HepG2 (cell line): ENCODE results near the gene RHBG. TPM values are rescaled to one million over a fixed set of nuclear protein-coding genes. Genes with fewer than 3 reads are reported as not detected.

ENCODE experiments used
- ATAC-seq: fragments of 200-7000 bp; cut with Tn5 transposase; 3 replicates; pipeline ENCODE4 v1.9.1; 2020; ENCODE audit warnings: mild to moderate bottlenecking, moderate library complexity
- BruUV-seq: library from RNA; stranded (reverse); fragments of 400-500 nt; replicated peaks from 2 replicates; lab custom pipeline; 2021; lab: Mats Ljungman, UMichigan
- CTCF ChIA-PET: fragments of 300-600 bp; formaldehyde crosslinking; extraction: SDS; loops from one replicate; lab custom pipeline; 2021; ENCODE audit warnings: low total read pairs, inconsistent platforms, low intra/inter-chr PET ratio; lab: Yijun Ruan, JAX
- POLR2A ChIA-PET: fragments of 350-600 bp; sonication (Branson Sonifier 250); formaldehyde crosslinking; loops from one replicate; lab custom pipeline; 2020; ENCODE audit warnings: antibody characterized with exemption, inconsistent platforms; lab: Yijun Ruan, JAX
- DNase-seq: peaks from one replicate; pipeline ENCODE4 v3.0.0-alpha.2; 2015; ENCODE audit warnings: low spot score
- FAIRE-seq: peaks from 3 replicates; lab custom pipeline; 2011; peaks lifted over from hg19 to GRCh38; lab: Jason Lieb, UNC
- H2AFZ ChIP-seq: one replicate; pipeline ENCODE4 v1.6.1; 2011; ENCODE audit warnings: low read length, inconsistent platforms
- H3K27ac ChIP-seq: fragments of 300-600 bp; 3 replicates; pipeline ENCODE4 v1.8.0; 2011; ENCODE audit warnings: mixed run types, mild to moderate bottlenecking, mixed read lengths, low read length, inconsistent platforms; ENCODE audit not compliant: insufficient read depth; ENCODE audit errors: extremely low read length
- H3K27me3 ChIP-seq, 2 experiments: fragments of 200-600 bp in 1 of 2; 2 replicates in 1 of 2; 3 replicates in 1 of 2; pipeline versions ENCODE4 v1.6.0 to v1.8.0; 2011; ENCODE audit warnings: low read length in 2 of 2, mild to moderate bottlenecking in 2 of 2, moderate library complexity in 2 of 2, inconsistent platforms in 1 of 2; ENCODE audit not compliant: insufficient read depth in 2 of 2, control insufficient read depth in 1 of 2
- H3K36me3 ChIP-seq, 2 experiments: fragments of 200-600 bp in 1 of 2; replicated peaks in 1 of 2; 2 replicates in 1 of 2; 3 replicates in 1 of 2; pipeline versions ENCODE4 v1.5.1 to v1.8.0; 2011; ENCODE audit warnings: low read length in 2 of 2, inconsistent platforms in 1 of 2; ENCODE audit not compliant: insufficient read depth in 2 of 2, control insufficient read depth in 1 of 2
- H3K4me1 ChIP-seq: 2 replicates; pipeline ENCODE4 v1.5.1; 2012; ENCODE audit warnings: low read length, inconsistent platforms; ENCODE audit not compliant: insufficient read depth
- H3K4me2 ChIP-seq: 2 replicates; pipeline ENCODE4 v1.6.0; 2011; ENCODE audit warnings: low read depth, low read length, inconsistent platforms
- H3K4me3 ChIP-seq, 3 experiments: fragments of 200-600 bp in 1 of 3; sonication (generic), shearing (Covaris generic) in 1 of 3; replicated peaks in 1 of 3; 2 replicates each; pipeline ENCODE4 v1.5.1; 2011 to 2016; ENCODE audit warnings: low read length in 3 of 3, inconsistent platforms in 2 of 3, low read depth in 2 of 3, mild to moderate bottlenecking in 2 of 3, control low read depth in 1 of 3, mixed read lengths in 1 of 3; ENCODE audit not compliant: insufficient read depth in 1 of 3
- H3K79me2 ChIP-seq: one replicate; pipeline ENCODE4 v1.6.1; 2011; ENCODE audit warnings: low read length, inconsistent platforms; ENCODE audit not compliant: insufficient read depth
- H3K9ac ChIP-seq: 2 replicates; pipeline ENCODE4 v1.6.0; 2011; ENCODE audit warnings: mild to moderate bottlenecking, low read depth, low read length, inconsistent platforms; ENCODE audit not compliant: insufficient read depth
- H3K9me3 ChIP-seq: 2 replicates; pipeline ENCODE4 v1.5.1; 2012; ENCODE audit warnings: mild to moderate bottlenecking, low read length
- H4K20me1 ChIP-seq: 2 replicates; pipeline ENCODE4 v1.6.0; 2011; ENCODE audit warnings: inconsistent platforms, mild to moderate bottlenecking, low read length, moderate library complexity; ENCODE audit not compliant: insufficient read depth
- MAF1 ChIP-seq: sonication (generic); formaldehyde crosslinking; IDR thresholded peaks from 2 replicates; pipeline ENCODE4 v1.5.0; 2020; ENCODE audit warnings: missing genetic modification reagents, borderline replicate concordance
- NFE2L2 ChIP-seq: fragments of 150-350 bp; IDR thresholded peaks from 2 replicates; pipeline ENCODE4 v1.6.1; 2014; ENCODE audit warnings: low read length
- ZBTB39 ChIP-seq: sonication (generic); formaldehyde crosslinking; IDR thresholded peaks from 2 replicates; pipeline ENCODE4 v1.5.0; 2020; ENCODE audit warnings: missing genetic modification reagents
- ZFP91 ChIP-seq: sonication (generic); formaldehyde crosslinking; IDR thresholded peaks from 2 replicates; pipeline ENCODE4 v1.9.0; 2022; ENCODE audit warnings: missing genetic modification reagents, mild to moderate bottlenecking, borderline replicate concordance
- ZNF407 ChIP-seq: sonication (generic); formaldehyde crosslinking; IDR thresholded peaks from one replicate; pipeline ENCODE4 v1.5.1; 2020; ENCODE audit warnings: mild to moderate bottlenecking, missing genetic modification reagents; ENCODE audit errors: not compliant biosample characterization
- WGBS: methylation state at CpG from one replicate; pipeline ENCODE4 v1.1.6; 2017; ENCODE audit warnings: low lambda C conversion rate; 5-methylcytosine and 5-hydroxymethylcytosine counted together
- in situ Hi-C: cut with HindIII; loops from 2 replicates; pipeline ENCODE4 v1.10.0; 2017; ENCODE audit warnings: low pct_unique_long_range_greater_than_20kb; ENCODE audit not compliant: extremely low pct_ligation_motif_present
- intact Hi-C: fragments of 100-400 bp; cut with micrococcal nuclease; formaldehyde crosslinking; loops from one replicate; pipeline ENCODE4 v1.10.0; 2022; ENCODE audit not compliant: unreplicated experiment
- polyA plus RNA-seq, 8 experiments: library from polyadenylated mRNA; depleted of rRNA in 3 of 8; stranded (reverse) in 7 of 8; unstranded in 1 of 8; fragments of >200 nt; fragmentation: Illumina TruSeq in 4 of 8; extraction: Trizol in 4 of 8; gene quantifications; 2 replicates each; pipeline versions ENCODE4 v1.2.1 to v1.2.3, GENCODE V29; 2011 to 2016; ENCODE audit warnings: low read depth in 4 of 8, missing spikeins in 1 of 8, mixed read lengths in 1 of 8; ENCODE audit not compliant: insufficient read depth in 1 of 8
- total RNA-seq, 5 experiments: library from RNA; depleted of rRNA; stranded (reverse); fragments of >200 nt; fragmentation: Illumina TruSeq; extraction: Trizol; gene quantifications; 2 replicates each; pipeline ENCODE4 v1.2.3, GENCODE V29; 2016; ENCODE audit warnings: low read depth in 1 of 5
- TF ChIP-seq, protein P1 (sequence below): sonication (generic); formaldehyde crosslinking; IDR thresholded peaks from 2 replicates; pipeline ENCODE4 v1.8.0; 2022; ENCODE audit warnings: mild to moderate bottlenecking, missing genetic modification reagents; ENCODE audit not compliant: insufficient replicate concordance

RHBG gene
- total and polyA plus RNA-seq, 2 of the 13 experiments (the other 11 are each of a cell fraction or from before 2014, with no cell fraction given), result 61.8 to 73.5 TPM

DNA sequence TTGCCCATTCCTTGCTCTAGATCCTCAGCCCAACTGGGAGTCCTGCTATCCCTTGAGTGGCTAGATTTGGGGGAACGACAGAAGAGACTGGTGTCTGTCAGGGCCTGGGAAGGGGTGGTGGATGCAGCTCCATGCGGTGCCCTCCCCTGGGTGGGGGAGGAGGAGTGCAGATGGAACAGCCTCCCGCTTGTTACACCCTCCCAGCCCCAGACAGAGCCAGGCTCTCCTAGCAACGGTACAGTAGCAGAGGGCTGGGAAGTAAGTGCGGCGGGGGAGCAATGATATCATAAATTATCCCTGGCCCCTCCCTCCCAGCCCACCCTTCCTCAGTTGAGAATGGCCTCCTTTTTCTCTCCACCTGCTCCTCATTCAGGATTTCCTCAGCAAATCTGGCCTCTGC is 37.2 kb downstream of the RHBG start (continued):
- TF ChIP-seq, protein P1, sequence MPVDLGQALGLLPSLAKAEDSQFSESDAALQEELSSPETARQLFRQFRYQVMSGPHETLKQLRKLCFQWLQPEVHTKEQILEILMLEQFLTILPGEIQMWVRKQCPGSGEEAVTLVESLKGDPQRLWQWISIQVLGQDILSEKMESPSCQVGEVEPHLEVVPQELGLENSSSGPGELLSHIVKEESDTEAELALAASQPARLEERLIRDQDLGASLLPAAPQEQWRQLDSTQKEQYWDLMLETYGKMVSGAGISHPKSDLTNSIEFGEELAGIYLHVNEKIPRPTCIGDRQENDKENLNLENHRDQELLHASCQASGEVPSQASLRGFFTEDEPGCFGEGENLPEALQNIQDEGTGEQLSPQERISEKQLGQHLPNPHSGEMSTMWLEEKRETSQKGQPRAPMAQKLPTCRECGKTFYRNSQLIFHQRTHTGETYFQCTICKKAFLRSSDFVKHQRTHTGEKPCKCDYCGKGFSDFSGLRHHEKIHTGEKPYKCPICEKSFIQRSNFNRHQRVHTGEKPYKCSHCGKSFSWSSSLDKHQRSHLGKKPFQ (CRISPR knock-in tag), result no peak
- no peak for TF ChIP-seq ZFP91 (CRISPR knock-in tag)

DNA sequence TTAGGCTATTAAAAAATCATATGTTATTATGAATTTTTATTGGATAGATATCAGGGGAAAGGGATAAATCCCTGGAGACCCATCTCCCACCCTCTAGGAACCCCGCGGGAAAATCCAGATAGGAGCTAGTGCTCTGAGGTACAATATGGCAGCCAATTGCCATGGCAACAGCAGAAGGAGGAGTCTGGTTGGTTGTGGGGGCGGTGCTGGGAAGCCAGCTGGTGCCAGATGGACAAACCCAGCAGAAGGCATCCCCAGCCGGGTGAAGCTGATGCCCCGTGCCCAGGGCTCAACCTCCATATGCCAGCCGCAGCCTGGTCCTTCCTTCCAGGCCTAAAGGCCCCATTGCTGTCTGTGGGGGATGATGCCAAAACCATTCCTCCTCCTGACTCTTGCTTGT is 38.3 kb downstream of the RHBG start:
- ChIA-PET POLR2A (no interaction called here), CTCF (no interaction called here)
- FAIRE-seq, result no peak
- in situ Hi-C loops, result no loop called here
- Histone ChIP-seq H3K9ac (no peak overlapping the region), H4K20me1 (no peaks in the 10 kb centered on the region), H3K9me3 (no peaks in the 10 kb centered on the region), H3K4me2 (no peak overlapping the region), H3K4me3 (no peak overlapping the region), H3K27ac (no peak overlapping the region), H3K27me3 (peaks cover 14 to 76% of the 10 kb centered on the region in 2 experiments; a peak in 4 of 5 replicates), H3K79me2 (no peaks in the 10 kb centered on the region), H3K4me1 (no peaks in the 10 kb centered on the region), H3K36me3 (no peaks in the 10 kb centered on the region), H2AFZ (no peak overlapping the region)
- WGBS, result 20% methylated on average over 3 of the region's 6 CpGs
- DNase-seq, result no peak
- no TSS peak for BruUV-seq
- no peak for ATAC-seq
- intact Hi-C loops, result no loop called here
- TF ChIP-seq ZNF407 (no peak), NFE2L2 (no peak), ZBTB39 (CRISPR knock-in tag) (no peak), MAF1 (CRISPR knock-in tag) (no peak)
